GM12878 (cell line): ENCODE results near the gene AMIGO2. TPM values are rescaled to one million over a fixed set of nuclear protein-coding genes. Genes with fewer than 3 reads are reported as not detected.

Experiments used
- ATAC-seq: fragments of 200-7000 bp; cut with Tn5 transposase; 3 replicates; pipeline ENCODE4 v1.9.1; 2020; ENCODE audit warnings: mild to moderate bottlenecking, moderate library complexity
- BruUV-seq: library from RNA; stranded (reverse); fragments of 400-500 nt; replicated peaks from 2 replicates; lab custom pipeline; 2021; lab: Mats Ljungman, UMichigan
- CTCF ChIA-PET: fragments of 300-600 bp; sonication (Branson Sonifier 250); formaldehyde crosslinking; extraction: SDS; loops from one replicate; lab custom pipeline; 2021; ENCODE audit warnings: inconsistent platforms; lab: Yijun Ruan, JAX
- POLR2A ChIA-PET: fragments of 350-600 bp; formaldehyde crosslinking; extraction: SDS; loops from one replicate; lab custom pipeline; 2021; ENCODE audit warnings: inconsistent platforms; lab: Charles Lee
- RAD21 ChIA-PET: fragments of 300-600 bp; sonication (Branson Sonifier 250); formaldehyde crosslinking; loops from one replicate; lab custom pipeline; 2023; ENCODE audit warnings: antibody characterized with exemption; ENCODE audit not compliant: unreplicated experiment; lab: Charles Lee
- SMC1A ChIA-PET: fragments of 300-600 bp; sonication (Branson Sonifier 250); formaldehyde crosslinking; loops from one replicate; lab custom pipeline; 2023; ENCODE audit not compliant: unreplicated experiment, uncharacterized antibody; lab: Charles Lee
- DNase-seq: peaks from one replicate; pipeline ENCODE4 v3.0.0-alpha.2; 2011; ENCODE audit warnings: low read depth, low spot score
- FAIRE-seq: peaks from 3 replicates; lab custom pipeline; 2011; peaks lifted over from hg19 to GRCh38; lab: Jason Lieb, UNC
- H2AFZ ChIP-seq: 2 replicates; pipeline ENCODE4 v1.6.0; 2011; ENCODE audit warnings: low read depth, low read length, control low read depth; ENCODE audit not compliant: control insufficient read depth
- H3K27ac ChIP-seq: 2 replicates; pipeline ENCODE4 v1.5.1; 2011; ENCODE audit warnings: control low read depth; ENCODE audit not compliant: control insufficient read depth, insufficient read depth
- H3K27me3 ChIP-seq, 2 experiments: replicated peaks in 1 of 2; 2 replicates each; pipeline versions ENCODE4 v1.6.0 to v1.6.1; 2011; ENCODE audit warnings: low read length in 1 of 2; ENCODE audit not compliant: control insufficient read depth in 2 of 2, insufficient read depth in 2 of 2
- H3K36me3 ChIP-seq, 2 experiments: 2 replicates each; pipeline ENCODE4 v1.5.1; 2011; ENCODE audit warnings: low read length in 1 of 2; ENCODE audit not compliant: control insufficient read depth in 2 of 2, insufficient read depth in 2 of 2
- H3K4me1 ChIP-seq: 2 replicates; pipeline ENCODE4 v1.6.1; 2011; ENCODE audit warnings: mild to moderate bottlenecking, low read length, moderate library complexity, mixed read lengths; ENCODE audit not compliant: control insufficient read depth, insufficient read depth
- H3K4me2 ChIP-seq: 2 replicates; pipeline ENCODE4 v1.6.0; 2011; ENCODE audit warnings: control low read depth; ENCODE audit not compliant: control insufficient read depth, insufficient read depth
- H3K4me3 ChIP-seq: fragments of 200-600 bp; sonication (generic); 2 replicates; pipeline ENCODE4 v1.5.1; 2016
- H3K79me2 ChIP-seq: 2 replicates; pipeline ENCODE4 v1.6.0; 2011; ENCODE audit warnings: low read length; ENCODE audit not compliant: control insufficient read depth, insufficient read depth
- H3K9ac ChIP-seq: 2 replicates; pipeline ENCODE4 v1.8.0; 2011; ENCODE audit warnings: low read length, control low read depth, mixed read lengths; ENCODE audit not compliant: control insufficient read depth, insufficient read depth
- H3K9me3 ChIP-seq: replicated peaks from 3 replicates; pipeline ENCODE4 v1.5.1; 2011; ENCODE audit warnings: mild to moderate bottlenecking, low read length; ENCODE audit not compliant: control insufficient read depth, insufficient read depth
- H4K20me1 ChIP-seq: 2 replicates; pipeline ENCODE4 v1.6.0; 2011; ENCODE audit not compliant: control insufficient read depth, insufficient read depth
- CEBPB ChIP-seq, 2 experiments: fragments of 150-350 bp in 1 of 2; IDR thresholded peaks; 2 replicates each; pipeline ENCODE4 v1.6.1; 2012 to 2014; ENCODE audit warnings: low read depth in 2 of 2, low read length in 2 of 2, borderline replicate concordance in 1 of 2, inconsistent platforms in 1 of 2
- GATAD2B ChIP-seq: fragments of 450-650 bp; conservative IDR thresholded peaks from 2 replicates; pipeline ENCODE4 v1.6.1; 2017; ENCODE audit warnings: low read depth, mild to moderate bottlenecking, moderate library complexity
- HDAC6 ChIP-seq: fragments of 200-600 bp; sonication (generic); IDR thresholded peaks from one replicate; pipeline ENCODE4 v1.8.0; 2017; ENCODE audit warnings: antibody characterized with exemption; ENCODE audit not compliant: unreplicated experiment
- KLF5 ChIP-seq: fragments of 450-650 bp; IDR thresholded peaks from 2 replicates; pipeline ENCODE4 v1.6.1; 2014; ENCODE audit warnings: mild to moderate bottlenecking; ENCODE audit not compliant: partially characterized antibody
- TCF12 ChIP-seq: IDR thresholded peaks from 2 replicates; pipeline ENCODE4 v1.6.1; 2011; ENCODE audit warnings: low read depth, mild to moderate bottlenecking, low read length
- WGBS: methylation state at CpG from one replicate; pipeline ENCODE4 v1.1.6; 2016; ENCODE audit warnings: low lambda C conversion rate; ENCODE audit not compliant: insufficient replicate concordance, insufficient coverage; ENCODE audit errors: missing lambda C conversion rate; 5-methylcytosine and 5-hydroxymethylcytosine counted together
- in situ Hi-C: fragments of 300-500 bp; cut with MboI; formaldehyde crosslinking; loops from 9 replicates; pipeline ENCODE4 v1.14.3; 2018; ENCODE audit warnings: mixed read lengths
- intact Hi-C: fragments of 100-400 bp; cut with micrococcal nuclease; formaldehyde crosslinking; loops from one replicate; pipeline ENCODE4 v1.14.2; 2022; ENCODE audit not compliant: unreplicated experiment
- polyA plus RNA-seq, 11 experiments: library from polyadenylated mRNA; depleted of rRNA in 4 of 11; unstranded in 6 of 11; stranded (reverse) in 5 of 11; fragments of >200 nt; fragmentation: Nextera tagmentation in 4 of 11; fragmentation: Illumina TruSeq in 1 of 11; extraction: Ambion mirVana in 4 of 11; extraction: Trizol in 1 of 11; gene quantifications; 1 replicate in 1 of 11; 2 replicates in 10 of 11; pipeline versions ENCODE4 v1.2.1 to v1.2.3, GENCODE V29; 2011 to 2016; ENCODE audit warnings: inconsistent platforms in 2 of 11, missing spikeins in 2 of 11, low read depth in 1 of 11
- total RNA-seq, 4 experiments: library from RNA; depleted of rRNA in 3 of 4; stranded (reverse); fragments of >200 nt in 3 of 4; fragmentation: Illumina TruSeq in 1 of 4; extraction: Trizol in 1 of 4; gene quantifications; 2 replicates each; pipeline versions ENCODE4 v1.2.1 to v1.2.3, GENCODE V29; 2013 to 2021
- TF ChIP-seq, protein P1 (sequence below): fragments of 450-650 bp; IDR thresholded peaks from 2 replicates; pipeline ENCODE4 v1.6.1; 2014; ENCODE audit warnings: mild to moderate bottlenecking

The AMIGO2 gene
- total and polyA plus RNA-seq, 10 of the 15 experiments (the other 5 are each of a cell fraction or from before 2014, with no cell fraction given), result 0.03 to 0.15 (median 0.11) TPM; not detected in 7

DNA sequence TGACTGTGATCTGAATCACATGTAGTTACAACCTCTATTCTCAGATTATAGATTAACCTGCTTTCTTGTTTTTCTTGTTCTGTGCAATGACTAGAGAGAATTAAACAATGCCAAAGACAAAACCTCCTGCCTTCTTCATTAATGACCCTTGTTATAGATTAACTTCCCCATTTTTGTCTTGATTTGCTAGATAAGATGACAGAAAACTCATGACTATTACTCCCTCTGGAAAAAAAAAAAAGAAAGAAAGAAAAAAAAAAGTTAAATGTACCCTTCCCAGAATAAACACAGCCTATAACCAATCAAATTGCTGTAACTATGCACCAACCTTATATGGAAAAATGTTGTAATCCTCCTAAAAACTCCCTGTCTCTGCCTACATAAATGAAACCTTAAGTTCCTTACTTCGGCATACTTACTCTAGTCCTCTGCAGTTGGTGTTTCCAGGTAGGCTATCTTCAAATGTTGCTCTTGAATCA lies 41.5 kb downstream of the AMIGO2 start:
- no peak overlapping the region for H3K9ac ChIP-seq
- H3K36me3 ChIP-seq, result no peaks in the 10 kb centered on the region
- H2AFZ ChIP-seq, result no peak overlapping the region
- in situ Hi-C loops, result loop anchor here (10.0 kb wide), 1 partner anchor 646 kb away; no protein-coding TSS in a partner anchor
- no peak overlapping the region for H3K4me3 ChIP-seq
- no peak overlapping the region for H3K27ac ChIP-seq
- no peaks in the 10 kb centered on the region for H3K27me3 ChIP-seq
- 5% methylated on average over 1 of the region's 1 CpG for WGBS
- TF ChIP-seq CEBPB (IDR thresholded peaks at IDR 0.05; ENCODE audit: borderline replicate concordance in 1 of 2, low read depth in 2 of 2, low read length in 2 of 2) (no peak), TCF12 (no peak), KLF5 (no peak)
- H3K4me2 ChIP-seq, result no peak overlapping the region
- ChIA-PET RAD21 (no interaction called here), POLR2A (no interaction called here), SMC1A (interaction anchor here (0.6 to 0.7 kb wide), 2 partner anchors 14 to 712 kb away, joined by 3 read pairs; no protein-coding TSS in a partner anchor), CTCF (no interaction called here)
- ATAC-seq (no peak; the same call in 2 of the 3 replicates), DNase-seq (no peak), FAIRE-seq (no peak)
- no peaks in the 10 kb centered on the region for H3K9me3 ChIP-seq
- intact Hi-C loops, result loop anchor here (10.0 kb wide), 2 partner anchors 616 to 736 kb away; partner anchors contain the start of gene SLC48A1
- no peaks in the 10 kb centered on the region for H4K20me1 ChIP-seq
- no peaks in the 10 kb centered on the region for H3K4me1 ChIP-seq
- BruUV-seq, result no TSS peak
- no peaks in the 10 kb centered on the region for H3K79me2 ChIP-seq

DNA sequence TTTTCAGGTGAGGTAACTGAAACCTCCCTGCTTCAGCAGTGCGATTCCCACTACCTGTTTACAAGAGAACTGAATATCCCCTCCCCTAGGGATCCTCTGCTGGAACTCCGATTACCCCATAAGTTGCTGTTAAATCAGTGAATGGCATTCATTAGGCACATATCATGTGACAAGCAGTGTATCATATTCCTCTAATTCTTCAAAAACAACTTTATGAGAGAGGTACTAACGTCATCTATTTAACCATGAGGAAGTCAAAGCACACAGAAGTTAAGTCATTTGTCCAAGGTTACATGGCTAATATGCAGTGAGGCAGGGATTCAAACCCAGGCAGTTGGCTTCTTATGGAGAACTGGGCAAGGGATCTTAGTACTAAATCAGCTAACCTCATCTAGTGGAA lies 44.3 kb downstream of the AMIGO2 start:
- POLR2A ChIA-PET, result no interaction called here
- Histone ChIP-seq H3K27me3 (no peaks in the 10 kb centered on the region), H2AFZ (no peak overlapping the region), H4K20me1 (no peaks in the 10 kb centered on the region), H3K9me3 (no peaks in the 10 kb centered on the region), H3K4me2 (no peak overlapping the region), H3K4me1 (no peaks in the 10 kb centered on the region), H3K4me3 (no peak overlapping the region), H3K9ac (no peak overlapping the region), H3K27ac (no peak overlapping the region), H3K79me2 (no peaks in the 10 kb centered on the region), H3K36me3 (no peaks in the 10 kb centered on the region)
- no TSS peak for BruUV-seq
- TF ChIP-seq HDAC6, result no peak
- TF ChIP-seq, protein P1, sequence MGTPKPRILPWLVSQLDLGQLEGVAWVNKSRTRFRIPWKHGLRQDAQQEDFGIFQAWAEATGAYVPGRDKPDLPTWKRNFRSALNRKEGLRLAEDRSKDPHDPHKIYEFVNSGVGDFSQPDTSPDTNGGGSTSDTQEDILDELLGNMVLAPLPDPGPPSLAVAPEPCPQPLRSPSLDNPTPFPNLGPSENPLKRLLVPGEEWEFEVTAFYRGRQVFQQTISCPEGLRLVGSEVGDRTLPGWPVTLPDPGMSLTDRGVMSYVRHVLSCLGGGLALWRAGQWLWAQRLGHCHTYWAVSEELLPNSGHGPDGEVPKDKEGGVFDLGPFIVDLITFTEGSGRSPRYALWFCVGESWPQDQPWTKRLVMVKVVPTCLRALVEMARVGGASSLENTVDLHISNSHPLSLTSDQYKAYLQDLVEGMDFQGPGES, result no peak
- no peak for TF ChIP-seq GATAD2B
- DNase-seq (no peak), ATAC-seq (no peak), FAIRE-seq (no peak)
- RAD21 ChIA-PET, result no interaction called here
- SMC1A ChIA-PET, result interaction anchor here (0.6 to 4.2 kb wide), 3 partner anchors 19 to 272 kb away, joined by 3 to 31 read pairs (median 3); no protein-coding TSS in a partner anchor
- CTCF ChIA-PET, result interaction anchor here (0.9 to 5.0 kb wide), 3 partner anchors 36 to 332 kb away, joined by 3 to 56 read pairs (median 7); no protein-coding TSS in a partner anchor
- intact Hi-C loops, result loop anchor here (10.0 kb wide), 2 partner anchors 619 to 739 kb away; partner anchors contain the start of gene SLC48A1
- 49% methylated on average over 3 of the region's 3 CpGs for WGBS
- in situ Hi-C loops, result loop anchor here (10.0 kb wide), 1 partner anchor 649 kb away; no protein-coding TSS in a partner anchor
